WI38 (cell line): Measurements from ENCODE around the gene CD34.

Experiments
- H3K4me3 ChIP-seq: 2 replicates; pipeline ENCODE4 v1.5.1; 2011; ENCODE audit warnings: low read depth, mild to moderate bottlenecking, control low read depth, low read length
- TF ChIP-seq, protein P1 (sequence below): IDR thresholded peaks from 2 replicates; pipeline ENCODE4 v1.5.1; 2012; ENCODE audit warnings: low read depth, mild to moderate bottlenecking, control low read depth, low read length

The CD34 gene

DNA sequence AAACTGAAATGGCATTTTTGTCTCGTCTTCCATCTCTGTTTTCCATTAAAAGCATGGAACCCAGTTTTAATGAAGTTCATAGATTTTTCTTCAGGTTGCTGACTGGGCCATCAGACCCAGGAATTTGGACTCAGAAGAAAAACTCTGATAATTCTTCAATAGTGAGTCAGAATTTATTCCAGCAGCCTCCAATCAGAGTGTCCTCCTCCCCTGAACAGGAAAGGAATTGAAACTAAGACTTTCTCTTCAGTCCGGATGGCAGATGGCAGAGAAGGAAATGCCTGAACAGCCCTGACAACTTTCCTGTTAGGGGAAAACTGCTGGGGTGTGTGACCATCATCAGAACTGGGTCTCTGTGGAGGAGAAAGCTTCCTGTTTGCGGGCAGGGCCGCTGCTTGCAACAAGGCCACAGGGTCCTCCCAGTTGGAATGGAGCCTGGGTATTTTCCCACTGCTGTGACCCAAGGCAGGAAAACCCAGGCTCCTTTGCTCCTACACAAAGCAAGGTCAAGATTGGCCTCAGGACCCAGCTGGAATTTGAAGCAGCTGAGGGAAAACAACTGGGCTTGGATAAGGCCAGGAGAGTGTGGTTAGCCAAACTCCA, 20.7 kb downstream of the CD34 start:
- TF ChIP-seq, protein P1, sequence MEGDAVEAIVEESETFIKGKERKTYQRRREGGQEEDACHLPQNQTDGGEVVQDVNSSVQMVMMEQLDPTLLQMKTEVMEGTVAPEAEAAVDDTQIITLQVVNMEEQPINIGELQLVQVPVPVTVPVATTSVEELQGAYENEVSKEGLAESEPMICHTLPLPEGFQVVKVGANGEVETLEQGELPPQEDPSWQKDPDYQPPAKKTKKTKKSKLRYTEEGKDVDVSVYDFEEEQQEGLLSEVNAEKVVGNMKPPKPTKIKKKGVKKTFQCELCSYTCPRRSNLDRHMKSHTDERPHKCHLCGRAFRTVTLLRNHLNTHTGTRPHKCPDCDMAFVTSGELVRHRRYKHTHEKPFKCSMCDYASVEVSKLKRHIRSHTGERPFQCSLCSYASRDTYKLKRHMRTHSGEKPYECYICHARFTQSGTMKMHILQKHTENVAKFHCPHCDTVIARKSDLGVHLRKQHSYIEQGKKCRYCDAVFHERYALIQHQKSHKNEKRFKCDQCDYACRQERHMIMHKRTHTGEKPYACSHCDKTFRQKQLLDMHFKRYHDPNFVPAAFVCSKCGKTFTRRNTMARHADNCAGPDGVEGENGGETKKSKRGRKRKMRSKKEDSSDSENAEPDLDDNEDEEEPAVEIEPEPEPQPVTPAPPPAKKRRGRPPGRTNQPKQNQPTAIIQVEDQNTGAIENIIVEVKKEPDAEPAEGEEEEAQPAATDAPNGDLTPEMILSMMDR = no peak
- peak overlapping the region; percentile 41 for H3K4me3 ChIP-seq

DNA sequence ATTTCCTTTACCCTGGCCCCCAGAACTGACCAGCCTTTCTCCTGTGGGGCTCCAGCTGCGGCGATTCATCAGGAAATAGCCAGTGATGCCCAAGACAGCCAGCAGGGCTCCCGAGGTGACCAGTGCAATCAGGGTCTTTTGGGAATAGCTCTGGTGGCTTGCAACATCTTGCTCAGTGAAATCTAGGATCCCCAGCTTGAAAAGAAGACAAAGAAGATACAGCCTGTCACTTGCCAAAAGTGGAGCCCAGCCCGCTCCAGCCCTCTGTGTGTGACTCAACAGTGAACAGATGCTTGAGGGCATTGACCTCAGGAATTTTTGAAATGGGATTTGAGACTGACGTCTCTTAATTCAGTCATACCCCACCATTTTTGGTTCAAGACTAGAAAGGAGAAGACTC, 22.3 kb downstream of the CD34 start:
- TF ChIP-seq, protein P1 = no peak
- H3K4me3 ChIP-seq = no peak overlapping the region

DNA sequence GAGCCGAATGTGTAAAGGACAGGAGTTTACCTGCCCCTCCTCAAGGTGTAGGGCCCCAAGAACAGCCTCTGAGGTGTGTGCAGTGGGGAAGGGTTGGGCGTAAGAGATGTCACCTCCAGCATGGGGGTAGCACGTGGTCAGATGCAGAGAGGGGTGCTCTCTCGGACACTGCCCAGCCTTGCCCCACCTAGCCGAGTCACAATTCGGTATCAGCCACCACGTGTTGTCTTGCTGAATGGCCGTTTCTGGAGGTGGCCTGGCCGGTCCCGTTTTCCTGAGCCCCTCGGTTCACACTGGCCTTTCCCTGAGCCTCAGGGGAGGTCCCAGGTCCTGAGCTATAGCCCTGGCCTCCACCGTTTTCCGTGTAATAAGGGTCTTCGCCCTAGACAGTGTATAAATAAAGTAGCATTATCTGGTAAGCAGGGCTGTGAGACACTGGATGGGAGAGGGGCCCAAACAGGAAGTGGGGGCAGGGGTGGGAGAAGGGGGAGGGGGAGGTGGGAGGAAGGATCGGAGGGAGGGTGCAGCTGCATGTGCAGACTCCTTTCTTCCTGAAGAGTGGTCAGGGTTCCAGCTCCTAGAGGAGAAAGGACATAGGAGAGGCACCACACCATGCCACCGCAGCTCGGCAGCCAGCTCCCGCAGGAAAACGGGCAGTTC, 23.3 kb downstream of the CD34 start:
- TF ChIP-seq, protein P1 = no peak
- no peak overlapping the region for H3K4me3 ChIP-seq

DNA sequence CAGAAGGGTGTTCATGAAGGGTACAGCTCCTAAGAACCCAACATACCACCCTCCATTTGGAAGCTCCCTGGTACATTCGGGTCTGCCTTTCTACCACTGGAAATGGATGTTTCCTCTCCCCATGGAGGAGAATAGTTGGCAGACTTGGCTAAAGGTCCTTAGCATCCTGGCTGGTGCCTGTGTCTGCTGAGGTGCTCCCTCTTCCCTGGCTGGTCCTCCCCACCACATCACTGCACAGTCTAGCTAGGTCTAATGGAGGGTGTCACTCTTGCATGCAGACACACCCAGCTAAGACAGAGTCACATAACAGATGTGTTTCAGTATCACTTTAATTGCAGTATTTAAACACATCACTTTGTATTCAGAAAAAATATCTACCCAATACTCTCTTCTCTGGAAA, 24.7 kb downstream of the CD34 start:
- H3K4me3 ChIP-seq = no peak overlapping the region
- TF ChIP-seq, protein P1 = no peak

DNA sequence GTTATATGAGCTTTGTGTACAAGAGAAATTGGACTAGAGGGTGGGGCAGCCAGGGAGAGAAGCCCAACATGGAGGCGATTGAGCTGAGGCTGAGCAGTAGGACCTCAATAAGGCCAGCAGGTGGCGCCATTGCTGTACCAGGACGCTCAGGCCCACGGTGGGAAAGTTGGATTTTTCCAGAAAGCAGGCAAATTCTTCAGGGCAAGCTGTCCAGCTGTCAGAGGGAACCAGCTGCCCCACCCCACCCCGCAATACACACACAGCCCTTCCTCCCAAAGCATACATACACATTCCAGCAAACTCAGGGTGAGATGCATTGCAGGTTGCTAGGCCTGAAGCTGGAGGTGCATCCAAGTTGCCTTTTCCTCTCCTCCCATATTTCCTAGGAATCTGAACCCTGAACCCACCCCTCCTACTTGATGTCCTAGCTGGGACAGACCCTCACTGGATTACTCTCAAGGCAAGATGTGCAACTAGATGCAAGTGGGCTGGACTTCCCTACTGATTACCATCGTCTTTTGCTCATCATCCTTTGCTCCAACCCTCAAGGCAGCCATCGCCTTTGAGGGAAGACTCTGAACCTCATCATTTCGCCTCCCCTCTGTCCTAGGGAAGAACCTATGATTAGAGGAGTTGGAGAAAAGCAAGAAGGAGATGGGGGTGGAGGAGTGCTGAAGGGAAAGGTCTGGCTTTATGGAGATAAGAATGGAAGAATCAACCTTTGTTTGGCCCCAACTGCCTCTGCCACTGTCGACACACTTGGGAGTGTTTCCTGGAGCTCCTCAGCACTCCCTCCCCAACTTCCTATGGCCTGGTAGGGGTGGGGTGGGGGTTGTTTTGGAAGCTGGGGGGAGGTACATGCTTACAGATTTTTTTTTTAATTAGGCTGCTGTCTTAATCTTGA, 25.5 kb downstream of the CD34 start:
- TF ChIP-seq, protein P1 = peak; percentile 88
- H3K4me3 ChIP-seq = no peak overlapping the region

DNA sequence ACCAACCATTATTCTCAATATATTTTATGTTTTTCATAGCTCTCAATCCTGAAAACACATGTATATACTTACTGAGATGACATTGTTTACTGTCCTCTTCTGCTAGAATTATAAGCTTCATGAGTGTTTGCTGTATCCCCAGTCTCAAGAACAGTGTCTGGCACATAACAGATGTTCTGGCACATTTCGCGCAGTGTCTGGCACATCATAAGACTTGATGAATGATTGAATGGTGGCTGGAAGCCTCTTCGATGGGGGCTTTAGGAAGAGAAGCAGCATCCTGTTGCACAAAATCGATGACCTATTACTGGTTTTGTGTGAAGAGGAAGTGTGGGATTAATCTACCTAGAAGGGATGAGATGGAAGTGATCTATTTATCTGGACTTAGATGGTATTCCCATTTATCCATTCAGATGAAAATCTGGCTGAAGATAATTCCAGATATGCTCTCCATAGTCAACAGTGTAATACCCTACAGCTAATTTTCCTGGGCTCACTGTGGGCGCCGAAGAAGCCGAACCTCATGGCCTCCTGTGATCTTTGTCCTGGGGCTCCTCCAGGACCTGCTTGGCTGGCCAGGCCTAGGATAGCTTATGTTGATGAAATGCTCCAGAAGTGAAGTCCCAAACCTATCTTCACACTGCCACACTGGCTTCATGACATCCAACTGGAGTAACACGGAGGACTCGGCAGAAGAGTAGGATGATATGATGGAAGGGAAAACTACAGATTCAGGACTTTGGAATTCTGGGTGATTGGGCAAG, 26.5 kb downstream of the CD34 start:
- H3K4me3 ChIP-seq = no peak overlapping the region
- TF ChIP-seq, protein P1 = no peak
